Stimulated activated naive CD4-positive, alpha-beta T cell treated with Interleukin-2 at 50 U/mL for 16 hours (primary cell): ENCODE results near the gene SEMA4C.

ENCODE experiments used
- DNase-seq: peaks from one replicate; lab custom pipeline; 2025; lab: John Stamatoyannopoulos, UW

Gene SEMA4C

DNA sequence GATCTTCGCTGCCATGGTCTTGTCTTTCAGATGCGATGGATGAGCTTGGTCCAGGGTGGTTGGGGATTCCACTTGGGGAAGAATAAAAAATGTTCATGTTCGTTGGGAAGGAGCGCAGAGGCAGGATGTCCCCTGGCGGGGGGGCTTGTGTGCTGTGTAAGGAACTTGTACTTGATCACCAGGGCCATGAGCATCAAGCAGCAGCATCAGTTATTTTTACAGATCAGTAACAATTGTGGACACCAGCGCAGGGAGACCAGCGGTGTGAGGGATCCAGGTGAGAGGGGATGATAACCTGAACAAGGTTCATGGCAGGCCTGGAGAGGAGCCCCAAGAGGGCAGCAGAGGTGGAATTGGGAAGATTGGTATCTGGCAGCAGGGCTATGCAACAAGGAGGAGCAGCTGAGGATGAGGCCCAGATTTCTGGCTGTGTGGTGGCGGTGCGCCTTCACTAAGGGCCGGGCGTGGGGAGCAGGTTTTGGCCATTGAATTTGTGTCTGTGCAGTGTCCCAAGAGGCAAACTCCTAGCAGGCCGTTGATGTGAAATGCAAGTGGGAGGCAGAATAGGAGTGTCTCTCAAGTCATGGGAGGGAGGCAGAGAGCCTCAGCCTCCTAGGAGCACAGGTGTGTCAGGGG, 49.9 kb downstream of the SEMA4C start:
- no peak for DNase-seq

DNA sequence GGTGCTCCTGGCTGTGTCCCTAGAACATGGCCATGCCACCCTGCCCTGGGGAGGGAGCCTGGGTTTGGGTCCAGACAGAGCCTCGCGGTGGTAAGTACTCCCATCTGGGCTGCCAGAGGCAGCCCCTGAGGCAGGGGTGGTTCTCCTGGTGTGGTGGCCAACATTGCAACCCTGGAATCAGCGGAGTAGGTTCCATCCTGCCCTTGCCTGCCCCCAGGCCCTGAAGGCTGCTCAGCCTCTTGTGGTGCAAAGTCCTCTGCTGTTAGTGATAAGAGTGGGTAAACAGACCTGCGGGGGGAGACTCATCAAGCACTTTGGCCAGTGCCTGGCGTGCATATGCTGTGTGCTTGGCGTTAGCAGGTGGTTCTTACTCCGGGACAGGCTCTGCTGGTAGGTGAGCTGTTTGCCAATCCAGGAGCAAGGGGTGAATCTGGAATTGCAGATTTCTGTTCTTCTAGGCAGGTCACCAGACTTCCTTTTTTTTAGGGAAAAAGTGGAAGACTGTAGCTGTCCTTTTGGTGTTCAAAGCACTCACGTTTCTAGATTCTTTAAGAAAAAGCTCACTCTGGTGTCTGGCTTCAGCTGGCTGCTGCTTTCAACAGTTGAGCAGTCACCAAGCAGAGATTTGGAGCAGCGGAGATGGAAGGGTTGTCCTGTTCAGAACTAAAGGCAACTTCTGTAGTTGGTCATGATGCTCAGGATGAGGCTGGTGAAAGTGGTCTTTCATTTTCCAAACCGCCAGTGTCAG, 50.6 kb downstream of the SEMA4C start:
- no peak for DNase-seq

DNA sequence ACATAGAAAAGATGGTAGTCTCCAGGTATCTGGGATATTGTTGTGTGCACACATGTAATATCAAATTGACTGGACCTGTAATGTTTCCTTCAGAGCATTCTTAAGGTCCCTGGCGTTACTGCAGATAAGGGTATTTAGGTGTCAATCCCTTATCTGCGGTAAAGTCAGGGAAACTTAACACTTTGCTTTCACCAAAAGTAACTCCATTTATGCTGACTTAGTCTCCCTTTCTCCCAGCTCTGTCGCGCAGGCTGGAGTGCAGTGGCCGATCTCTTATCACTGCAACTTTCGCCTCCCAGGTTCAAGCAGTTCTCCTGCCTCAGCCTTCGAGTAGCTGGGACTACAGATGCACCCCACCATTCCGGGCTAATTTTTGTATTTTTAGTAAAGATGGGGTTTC, 52.0 kb downstream of the SEMA4C start:
- DNase-seq = no peak

DNA sequence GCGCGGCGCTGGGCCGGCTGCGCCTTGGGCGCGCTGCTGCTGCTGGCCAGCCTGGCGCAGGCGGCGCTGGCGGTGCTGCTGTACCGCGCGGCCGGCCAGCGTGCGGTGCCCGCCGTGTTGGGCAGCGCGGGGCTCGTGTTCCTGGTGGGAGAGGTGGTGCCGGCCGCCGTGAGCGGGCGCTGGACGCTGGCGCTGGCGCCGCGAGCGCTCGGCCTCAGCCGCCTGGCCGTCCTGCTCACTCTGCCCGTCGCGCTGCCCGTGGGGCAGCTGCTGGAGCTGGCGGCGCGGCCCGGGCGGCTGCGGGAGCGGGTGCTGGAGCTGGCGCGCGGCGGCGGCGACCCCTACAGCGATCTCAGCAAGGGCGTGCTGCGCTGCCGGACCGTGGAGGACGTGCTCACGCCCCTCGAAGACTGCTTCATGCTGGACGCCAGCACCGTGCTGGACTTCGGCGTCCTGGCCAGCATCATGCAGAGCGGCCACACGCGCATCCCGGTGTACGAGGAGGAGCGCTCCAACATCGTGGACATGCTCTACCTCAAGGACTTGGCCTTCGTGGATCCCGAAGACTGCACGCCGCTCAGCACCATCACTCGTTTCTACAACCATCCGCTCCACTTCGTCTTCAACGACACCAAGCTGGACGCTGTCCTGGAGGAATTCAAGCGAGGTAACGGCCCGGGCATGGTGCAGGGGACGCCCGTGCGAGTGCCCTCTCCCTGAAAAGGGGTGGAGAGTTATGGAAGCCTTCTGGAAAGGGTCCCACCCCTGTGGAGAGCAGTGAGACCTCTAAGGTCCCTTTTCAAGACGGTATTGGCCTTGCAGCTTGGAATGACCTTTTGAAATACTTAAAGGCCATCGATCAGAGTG, 52.8 kb downstream of the SEMA4C start:
- DNase-seq = no peak

DNA sequence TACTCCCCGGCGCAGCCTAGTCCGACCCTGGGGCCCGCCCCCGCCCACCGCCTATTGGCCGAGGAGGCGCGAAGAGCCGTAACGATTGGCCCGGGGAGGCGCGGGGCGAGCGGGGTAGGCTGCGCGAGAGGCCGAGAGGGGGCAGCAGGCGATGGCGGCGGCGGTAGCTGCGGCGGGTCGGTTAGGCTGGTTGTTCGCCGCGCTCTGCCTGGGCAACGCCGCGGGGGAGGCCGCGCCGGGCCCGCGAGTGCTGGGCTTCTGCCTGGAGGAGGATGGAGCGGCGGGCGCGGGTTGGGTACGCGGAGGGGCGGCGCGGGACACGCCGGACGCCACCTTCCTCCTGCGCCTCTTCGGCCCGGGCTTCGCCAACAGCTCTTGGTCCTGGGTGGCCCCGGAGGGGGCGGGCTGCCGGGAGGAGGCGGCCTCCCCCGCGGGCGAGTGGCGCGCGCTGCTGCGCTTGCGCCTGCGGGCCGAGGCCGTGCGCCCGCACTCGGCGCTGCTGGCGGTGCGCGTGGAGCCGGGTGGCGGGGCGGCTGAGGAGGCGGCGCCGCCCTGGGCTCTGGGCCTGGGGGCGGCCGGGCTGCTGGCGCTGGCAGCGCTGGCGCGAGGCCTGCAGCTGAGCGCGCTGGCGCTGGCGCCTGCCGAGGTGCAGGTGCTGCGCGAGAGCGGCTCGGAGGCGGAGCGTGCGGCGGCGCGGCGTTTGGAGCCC, 53.6 kb downstream of the SEMA4C start, which contains the start of gene CNNM3:
Gene CNNM3 (plus strand): TSS at position 142 of the 709 bp plus-strand sequence. CDS start 10 bp downstream, at position 152.
- peak; percentile 97 for DNase-seq

DNA sequence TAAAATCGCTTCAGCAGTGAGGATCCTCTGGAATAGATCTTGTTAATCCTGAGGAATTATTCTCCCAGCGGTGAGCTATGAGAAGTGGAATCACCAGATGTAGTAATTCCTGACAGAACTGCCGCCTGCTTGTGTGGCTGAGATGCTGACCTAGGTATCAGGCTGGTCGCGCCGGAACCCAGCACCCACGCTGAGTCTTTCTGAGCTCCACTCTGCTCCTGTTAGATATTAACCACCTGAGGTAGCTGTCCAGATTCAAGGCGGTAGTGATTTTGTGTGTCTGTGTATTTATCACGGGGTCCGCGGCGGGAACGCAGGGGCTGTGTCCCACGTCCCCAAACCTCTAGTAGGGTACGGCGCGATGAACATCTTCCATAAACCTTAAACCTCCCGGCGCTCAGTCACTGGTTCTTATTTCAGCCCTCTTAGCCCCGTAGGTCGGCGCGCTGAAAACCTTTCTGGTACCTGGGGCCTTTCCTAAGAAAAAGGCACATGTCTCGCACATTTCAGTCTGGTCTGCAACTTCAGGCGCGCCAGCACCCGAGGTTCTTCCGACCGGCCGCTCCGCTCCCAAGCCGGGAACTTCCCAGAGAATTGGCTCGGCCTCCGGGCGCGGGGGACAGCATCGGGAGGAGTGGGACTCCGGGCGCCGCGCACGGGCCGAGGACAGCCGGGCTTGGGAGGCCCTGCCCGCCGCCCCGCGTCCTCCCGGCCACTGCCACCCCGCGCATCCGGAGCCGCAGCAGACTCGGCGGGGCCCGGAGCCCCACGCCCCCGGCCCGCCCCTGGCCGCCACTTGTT, 54.4 kb downstream of the SEMA4C start:
- peak; percentile 14 for DNase-seq

DNA sequence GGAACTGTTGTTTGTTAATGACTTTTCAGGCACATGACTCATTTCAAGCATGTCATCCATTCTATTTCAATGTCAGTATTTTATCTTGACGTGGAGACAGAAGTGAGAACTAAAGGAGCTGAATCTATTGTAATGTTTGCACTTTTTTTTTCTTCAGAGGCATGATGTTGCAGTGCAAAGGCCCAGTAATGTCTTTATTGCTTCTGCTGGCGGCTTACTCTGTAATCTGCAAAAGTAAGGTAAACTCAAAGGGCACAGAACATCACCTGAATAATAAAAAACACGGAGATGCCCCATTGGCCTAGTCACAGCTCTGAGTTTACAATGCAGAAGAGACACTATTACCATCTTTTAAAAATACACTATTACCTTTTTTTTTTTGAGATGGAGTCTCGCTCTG, 56.2 kb downstream of the SEMA4C start:
- no peak for DNase-seq

DNA sequence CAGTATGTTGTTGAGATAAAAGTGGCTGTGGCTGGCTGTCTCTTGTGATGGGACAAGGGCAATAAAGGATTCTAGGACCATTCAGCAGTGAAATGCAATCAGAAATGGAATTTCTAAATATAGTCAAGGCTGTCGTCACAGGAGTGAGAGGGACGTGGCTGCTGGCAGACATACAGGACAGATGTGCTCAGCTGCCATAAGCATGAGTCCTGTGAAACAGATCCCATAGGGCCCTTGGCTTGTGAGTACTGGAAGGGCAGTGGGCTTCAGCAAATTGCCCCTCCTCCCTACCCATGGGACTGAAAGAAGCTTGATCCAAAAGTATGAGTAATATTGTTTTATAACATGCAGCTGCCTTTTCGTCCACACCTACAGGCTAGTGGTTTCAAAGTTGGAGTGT, 58.0 kb downstream of the SEMA4C start:
- no peak for DNase-seq

DNA sequence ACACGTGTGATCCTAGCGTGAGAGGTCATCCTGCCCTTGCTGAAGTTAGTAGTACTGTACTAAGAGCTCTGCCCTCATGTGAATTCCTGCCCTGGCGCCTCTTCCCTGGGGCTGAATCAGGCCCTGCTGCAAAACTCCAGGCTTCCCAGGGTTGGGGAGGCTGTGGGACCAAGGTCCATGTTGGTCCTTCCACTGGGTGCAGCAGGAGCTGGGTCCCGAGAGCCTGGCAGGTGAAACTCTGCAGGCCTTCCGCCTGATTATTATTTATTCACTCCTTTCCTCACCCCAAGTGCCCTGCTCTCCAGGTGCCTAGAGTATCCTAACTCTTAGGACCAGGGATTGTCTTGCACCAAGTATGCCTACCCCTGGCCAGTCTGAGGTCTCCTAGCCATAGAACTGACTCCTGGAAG, 59.1 kb downstream of the SEMA4C start:
- DNase-seq = no peak

DNA sequence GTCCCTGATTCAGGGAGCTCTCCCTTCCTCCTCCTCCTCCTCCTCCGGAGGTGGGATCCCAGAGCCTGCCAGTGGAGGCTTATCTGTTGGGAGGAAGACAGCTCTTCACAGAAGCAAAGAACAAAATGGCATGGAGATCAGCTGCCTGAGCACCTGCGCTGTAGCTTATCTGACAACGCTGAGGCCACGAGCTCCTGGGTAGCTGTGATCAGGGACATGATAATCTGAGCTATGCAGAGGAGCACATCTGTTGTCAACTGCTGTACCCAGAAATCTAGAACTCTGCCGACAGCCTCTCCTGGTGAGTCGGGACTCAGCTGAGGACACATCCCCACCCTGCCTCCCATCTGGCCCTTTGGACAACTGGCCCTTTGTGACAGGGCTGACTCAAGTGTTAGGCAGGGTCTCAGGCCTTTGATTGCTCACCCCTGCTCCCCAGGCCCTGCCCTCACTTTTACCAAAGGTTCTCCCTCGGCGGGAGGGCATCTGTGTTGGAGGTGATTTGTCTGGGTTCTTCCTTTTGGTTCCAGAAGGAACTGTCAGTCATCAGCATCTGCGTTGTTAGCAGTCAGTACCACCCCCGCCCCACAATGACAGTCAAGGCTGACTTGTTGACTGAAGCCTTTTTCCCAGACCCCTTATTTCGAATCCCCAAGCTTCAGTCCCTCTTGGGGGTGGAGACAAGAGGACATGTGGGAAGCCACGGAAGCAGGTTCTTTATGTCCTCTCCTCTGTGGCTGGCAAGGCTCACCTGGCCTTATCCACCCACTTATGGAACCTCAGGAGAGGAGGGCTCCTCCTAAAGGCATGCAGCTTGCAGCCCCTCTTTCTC, 59.7 kb downstream of the SEMA4C start:
- no peak for DNase-seq
